HepG2 (cell line): ENCODE results near the gene TXNL4A. TPM values are rescaled to one million over a fixed set of nuclear protein-coding genes. Genes with fewer than 3 reads are reported as not detected.

Source experiments
- AHR ChIP-seq: IDR thresholded peaks from 2 replicates; pipeline ENCODE4 v1.6.1; 2018; ENCODE audit warnings: missing genetic modification reagents, missing compliant biosample characterization
- BCLAF1 ChIP-seq: fragments of 450-650 bp; IDR thresholded peaks from 2 replicates; pipeline ENCODE4 v1.6.1; 2017; ENCODE audit warnings: mild to moderate bottlenecking
- FOXA1 ChIP-seq, 2 experiments: fragments of 450-650 bp in 1 of 2; sonication (generic) in 1 of 2; formaldehyde crosslinking in 1 of 2; IDR thresholded peaks; 2 replicates each; pipeline versions ENCODE4 v1.4.0 to v1.6.1; 2016 to 2020; ENCODE audit warnings: missing genetic modification reagents in 1 of 2
- GTF2F1 ChIP-seq: fragments of 150-350 bp; IDR thresholded peaks from 2 replicates; pipeline ENCODE4 v1.6.1; 2014; ENCODE audit warnings: low read length
- GZF1 ChIP-seq: sonication (generic); formaldehyde crosslinking; IDR thresholded peaks from 2 replicates; pipeline ENCODE4 v1.5.1; 2020; ENCODE audit warnings: mild to moderate bottlenecking, missing genetic modification reagents
- NCOA1 ChIP-seq: sonication (generic); formaldehyde crosslinking; IDR thresholded peaks from 2 replicates; pipeline ENCODE4 v1.9.0; 2021; ENCODE audit warnings: missing genetic modification reagents
- NR2C2 ChIP-seq: sonication (generic); formaldehyde crosslinking; IDR thresholded peaks from 2 replicates; pipeline ENCODE4 v1.4.0; 2020; ENCODE audit warnings: missing genetic modification reagents, mild to moderate bottlenecking, moderate library complexity, borderline replicate concordance
- ZNF292 ChIP-seq: sonication (generic); formaldehyde crosslinking; IDR thresholded peaks from 2 replicates; pipeline ENCODE4 v1.8.1; 2022; ENCODE audit warnings: mild to moderate bottlenecking, low read depth, missing genetic modification reagents, borderline replicate concordance
- ZNF383 ChIP-seq: sonication (generic); formaldehyde crosslinking; IDR thresholded peaks from 2 replicates; pipeline ENCODE4 v1.4.0; 2020; ENCODE audit warnings: missing genetic modification reagents, mild to moderate bottlenecking, borderline replicate concordance
- ZNF501 ChIP-seq: sonication (generic); formaldehyde crosslinking; IDR thresholded peaks from 2 replicates; pipeline ENCODE4 v1.5.1; 2020; ENCODE audit warnings: mild to moderate bottlenecking, moderate library complexity, missing genetic modification reagents
- ZNF644 ChIP-seq: IDR thresholded peaks from 2 replicates; pipeline ENCODE4 v1.6.1; 2016; ENCODE audit warnings: low read depth
- ZXDC ChIP-seq: sonication (generic); formaldehyde crosslinking; IDR thresholded peaks from 2 replicates; pipeline ENCODE4 v1.5.0; 2020; ENCODE audit warnings: mild to moderate bottlenecking, missing genetic modification reagents
- polyA plus RNA-seq, 8 experiments: library from polyadenylated mRNA; depleted of rRNA in 3 of 8; stranded (reverse) in 7 of 8; unstranded in 1 of 8; fragments of >200 nt; fragmentation: Illumina TruSeq in 4 of 8; extraction: Trizol in 4 of 8; gene quantifications; 2 replicates each; pipeline versions ENCODE4 v1.2.1 to v1.2.3, GENCODE V29; 2011 to 2016; ENCODE audit warnings: low read depth in 4 of 8, missing spikeins in 1 of 8, mixed read lengths in 1 of 8; ENCODE audit not compliant: insufficient read depth in 1 of 8
- total RNA-seq, 5 experiments: library from RNA; depleted of rRNA; stranded (reverse); fragments of >200 nt; fragmentation: Illumina TruSeq; extraction: Trizol; gene quantifications; 2 replicates each; pipeline ENCODE4 v1.2.3, GENCODE V29; 2016; ENCODE audit warnings: low read depth in 1 of 5
- TF ChIP-seq, protein P1 (sequence below): sonication (generic); formaldehyde crosslinking; IDR thresholded peaks from 2 replicates; pipeline ENCODE4 v1.4.0; 2020; ENCODE audit warnings: mild to moderate bottlenecking, missing genetic modification reagents
- TF ChIP-seq, protein P2 (sequence below): sonication (generic); formaldehyde crosslinking; IDR thresholded peaks from 2 replicates; pipeline ENCODE4 v1.4.0; 2020; ENCODE audit warnings: low read depth, mild to moderate bottlenecking, missing genetic modification reagents
- TF ChIP-seq, protein P3 (sequence below): sonication (generic); formaldehyde crosslinking; IDR thresholded peaks from 2 replicates; pipeline ENCODE4 v1.9.0; 2021; ENCODE audit warnings: mild to moderate bottlenecking, missing genetic modification reagents

Gene TXNL4A
- total and polyA plus RNA-seq, 2 of the 13 experiments (the other 11 are each of a cell fraction or from before 2014, with no cell fraction given) = 172 to 202 TPM

GRCh38 chr18:79988451-79989194 is at the start of gene TXNL4A (continued):
- TF ChIP-seq ZNF292 (CRISPR knock-in tag) = 0 out of 2 replicates have a peak, but pooled peaks have one; percentile 2
- TF ChIP-seq, protein P1, sequence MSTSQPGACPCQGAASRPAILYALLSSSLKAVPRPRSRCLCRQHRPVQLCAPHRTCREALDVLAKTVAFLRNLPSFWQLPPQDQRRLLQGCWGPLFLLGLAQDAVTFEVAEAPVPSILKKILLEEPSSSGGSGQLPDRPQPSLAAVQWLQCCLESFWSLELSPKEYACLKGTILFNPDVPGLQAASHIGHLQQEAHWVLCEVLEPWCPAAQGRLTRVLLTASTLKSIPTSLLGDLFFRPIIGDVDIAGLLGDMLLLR = peak; percentile 43; the same call in 1 of the 2 replicates
- TF ChIP-seq, protein P2, sequence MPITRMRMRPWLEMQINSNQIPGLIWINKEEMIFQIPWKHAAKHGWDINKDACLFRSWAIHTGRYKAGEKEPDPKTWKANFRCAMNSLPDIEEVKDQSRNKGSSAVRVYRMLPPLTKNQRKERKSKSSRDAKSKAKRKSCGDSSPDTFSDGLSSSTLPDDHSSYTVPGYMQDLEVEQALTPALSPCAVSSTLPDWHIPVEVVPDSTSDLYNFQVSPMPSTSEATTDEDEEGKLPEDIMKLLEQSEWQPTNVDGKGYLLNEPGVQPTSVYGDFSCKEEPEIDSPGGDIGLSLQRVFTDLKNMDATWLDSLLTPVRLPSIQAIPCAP (CRISPR knock-in tag) = no peak
- 0 out of 2 replicates have a peak, but pooled peaks have one; percentile 43 for TF ChIP-seq ZNF383 (CRISPR knock-in tag)
- TF ChIP-seq ZNF644 (CRISPR knock-in tag) = no peak
- TF ChIP-seq GTF2F1 = no peak
- peak; percentile 79; the same call in 1 of the 2 replicates for TF ChIP-seq ZNF501 (CRISPR knock-in tag)
- TF ChIP-seq ZXDC (CRISPR knock-in tag) = no peak
- TF ChIP-seq GZF1 (CRISPR knock-in tag) = no peak
- TF ChIP-seq BCLAF1 = no peak
- TF ChIP-seq FOXA1 (IDR thresholded peaks at IDR 0.05) = no peak
- TF ChIP-seq FOXA1 (CRISPR knock-in tag; IDR thresholded peaks at IDR 0.05) = no peak
- peak; percentile 37; the same call in 1 of the 2 replicates for TF ChIP-seq NR2C2 (CRISPR knock-in tag)
- TF ChIP-seq, protein P3, sequence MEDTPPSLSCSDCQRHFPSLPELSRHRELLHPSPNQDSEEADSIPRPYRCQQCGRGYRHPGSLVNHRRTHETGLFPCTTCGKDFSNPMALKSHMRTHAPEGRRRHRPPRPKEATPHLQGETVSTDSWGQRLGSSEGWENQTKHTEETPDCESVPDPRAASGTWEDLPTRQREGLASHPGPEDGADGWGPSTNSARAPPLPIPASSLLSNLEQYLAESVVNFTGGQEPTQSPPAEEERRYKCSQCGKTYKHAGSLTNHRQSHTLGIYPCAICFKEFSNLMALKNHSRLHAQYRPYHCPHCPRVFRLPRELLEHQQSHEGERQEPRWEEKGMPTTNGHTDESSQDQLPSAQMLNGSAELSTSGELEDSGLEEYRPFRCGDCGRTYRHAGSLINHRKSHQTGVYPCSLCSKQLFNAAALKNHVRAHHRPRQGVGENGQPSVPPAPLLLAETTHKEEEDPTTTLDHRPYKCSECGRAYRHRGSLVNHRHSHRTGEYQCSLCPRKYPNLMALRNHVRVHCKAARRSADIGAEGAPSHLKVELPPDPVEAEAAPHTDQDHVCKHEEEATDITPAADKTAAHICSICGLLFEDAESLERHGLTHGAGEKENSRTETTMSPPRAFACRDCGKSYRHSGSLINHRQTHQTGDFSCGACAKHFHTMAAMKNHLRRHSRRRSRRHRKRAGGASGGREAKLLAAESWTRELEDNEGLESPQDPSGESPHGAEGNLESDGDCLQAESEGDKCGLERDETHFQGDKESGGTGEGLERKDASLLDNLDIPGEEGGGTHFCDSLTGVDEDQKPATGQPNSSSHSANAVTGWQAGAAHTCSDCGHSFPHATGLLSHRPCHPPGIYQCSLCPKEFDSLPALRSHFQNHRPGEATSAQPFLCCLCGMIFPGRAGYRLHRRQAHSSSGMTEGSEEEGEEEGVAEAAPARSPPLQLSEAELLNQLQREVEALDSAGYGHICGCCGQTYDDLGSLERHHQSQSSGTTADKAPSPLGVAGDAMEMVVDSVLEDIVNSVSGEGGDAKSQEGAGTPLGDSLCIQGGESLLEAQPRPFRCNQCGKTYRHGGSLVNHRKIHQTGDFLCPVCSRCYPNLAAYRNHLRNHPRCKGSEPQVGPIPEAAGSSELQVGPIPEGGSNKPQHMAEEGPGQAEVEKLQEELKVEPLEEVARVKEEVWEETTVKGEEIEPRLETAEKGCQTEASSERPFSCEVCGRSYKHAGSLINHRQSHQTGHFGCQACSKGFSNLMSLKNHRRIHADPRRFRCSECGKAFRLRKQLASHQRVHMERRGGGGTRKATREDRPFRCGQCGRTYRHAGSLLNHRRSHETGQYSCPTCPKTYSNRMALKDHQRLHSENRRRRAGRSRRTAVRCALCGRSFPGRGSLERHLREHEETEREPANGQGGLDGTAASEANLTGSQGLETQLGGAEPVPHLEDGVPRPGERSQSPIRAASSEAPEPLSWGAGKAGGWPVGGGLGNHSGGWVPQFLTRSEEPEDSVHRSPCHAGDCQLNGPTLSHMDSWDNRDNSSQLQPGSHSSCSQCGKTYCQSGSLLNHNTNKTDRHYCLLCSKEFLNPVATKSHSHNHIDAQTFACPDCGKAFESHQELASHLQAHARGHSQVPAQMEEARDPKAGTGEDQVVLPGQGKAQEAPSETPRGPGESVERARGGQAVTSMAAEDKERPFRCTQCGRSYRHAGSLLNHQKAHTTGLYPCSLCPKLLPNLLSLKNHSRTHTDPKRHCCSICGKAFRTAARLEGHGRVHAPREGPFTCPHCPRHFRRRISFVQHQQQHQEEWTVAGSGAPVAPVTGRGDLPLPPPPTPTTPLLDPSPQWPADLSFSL (CRISPR knock-in tag) = no peak
- TF ChIP-seq AHR = peak; percentile 11; the same call in 1 of the 2 replicates
- TF ChIP-seq NCOA1 (CRISPR knock-in tag) = no peak
